A549 (cell line): Measurements from ENCODE around the gene AGR2. TPM values are rescaled to one million over a fixed set of nuclear protein-coding genes. Genes with fewer than 3 reads are reported as not detected.
A peak's percentile ranks its signal among the peaks of the same experiment; 100 is the strongest.

Experiments
- ATAC-seq, 2 experiments: fragments of 200-7000 bp in 1 of 2; fragments of >200 bp in 1 of 2; cut with Nextera tagmentation in 1 of 2; cut with Tn5 transposase in 1 of 2; 3 replicates each; pipeline versions ENCODE4 v1.8.0 to v1.9.1; 2018 to 2020; ENCODE audit warnings: mild to moderate bottlenecking in 1 of 2, moderate library complexity in 1 of 2
- CTCF ChIA-PET: fragments of 300-600 bp; sonication (Branson Sonifier 250); formaldehyde crosslinking; extraction: SDS; loops from one replicate; lab custom pipeline; 2021; ENCODE audit warnings: antibody characterized with exemption, inconsistent platforms; lab: Yijun Ruan, JAX
- POLR2A ChIA-PET: fragments of 350-600 bp; formaldehyde crosslinking; extraction: SDS; loops from one replicate; lab custom pipeline; 2021; ENCODE audit warnings: antibody characterized with exemption, inconsistent platforms; lab: Yijun Ruan, JAX
- DNase-seq, 2 experiments: peaks; one replicate each; pipeline versions ENCODE4 v3.0.0 to v3.0.0-alpha.2; 2011 to 2016; ENCODE audit warnings: low read depth in 1 of 2, low spot score in 1 of 2
- FAIRE-seq: peaks from 2 replicates; lab custom pipeline; 2011; peaks lifted over from hg19 to GRCh38; lab: Jason Lieb, UNC
- H3K27ac ChIP-seq, 2 experiments: fragments of >200 bp; sonication (Bioruptor Twin); formaldehyde crosslinking; 3 replicates each; pipeline ENCODE4 v1.5.1; 2016 to 2017
- H3K4me1 ChIP-seq: fragments of >200 bp; sonication (Bioruptor Twin); formaldehyde crosslinking; 3 replicates; pipeline ENCODE4 v1.6.1; 2016
- H3K4me2 ChIP-seq: fragments of >200 bp; sonication (Bioruptor Twin); formaldehyde crosslinking; 3 replicates; pipeline ENCODE4 v1.6.1; 2016
- H3K4me3 ChIP-seq: fragments of >200 bp; sonication (Bioruptor Twin); formaldehyde crosslinking; 3 replicates; pipeline ENCODE4 v1.5.1; 2016
- H3K9me3 ChIP-seq: fragments of >200 bp; sonication (Bioruptor Twin); formaldehyde crosslinking; 3 replicates; pipeline ENCODE4 v1.6.1; 2016
- BHLHE40 ChIP-seq: IDR thresholded peaks from 2 replicates; pipeline ENCODE4 v1.6.1; 2012; ENCODE audit warnings: low read depth, low read length, inconsistent platforms
- CBX2 ChIP-seq: fragments of 200-600 bp; sonication (generic); IDR thresholded peaks from 2 replicates; pipeline ENCODE4 v1.6.1; 2016; ENCODE audit warnings: low read depth, mild to moderate bottlenecking, borderline replicate concordance
- CHD2 ChIP-seq: fragments of 150-350 bp; IDR thresholded peaks from 2 replicates; pipeline ENCODE4 v1.6.1; 2014; ENCODE audit warnings: low read length; ENCODE audit not compliant: partially characterized antibody
- CHD4 ChIP-seq: fragments of 200-600 bp; sonication (generic); IDR thresholded peaks from 2 replicates; pipeline ENCODE4 v1.6.1; 2016; ENCODE audit warnings: antibody characterized with exemption, mild to moderate bottlenecking, borderline replicate concordance
- EP300 ChIP-seq, 2 experiments: fragments of >200 bp; sonication (Bioruptor Twin); formaldehyde crosslinking; IDR thresholded peaks; 2 replicates in 1 of 2; 3 replicates in 1 of 2; pipeline ENCODE4 v1.6.1; 2016 to 2017
- ESRRA ChIP-seq: fragments of 150-350 bp; IDR thresholded peaks from 2 replicates; pipeline ENCODE4 v1.6.1; 2014; ENCODE audit warnings: mild to moderate bottlenecking, low read length, borderline replicate concordance
- FOSB ChIP-seq: fragments of 250-450 bp; sonication (Bioruptor Pico); IDR thresholded peaks from 2 replicates; pipeline ENCODE4 v1.5.0; 2020; ENCODE audit warnings: mild to moderate bottlenecking, moderate library complexity
- GATA3 ChIP-seq: IDR thresholded peaks from 2 replicates; pipeline ENCODE4 v1.6.1; 2012; ENCODE audit warnings: borderline replicate concordance
- HDAC2 ChIP-seq: fragments of 200-600 bp; sonication (generic); IDR thresholded peaks from 2 replicates; pipeline ENCODE4 v1.6.1; 2016
- JUN ChIP-seq, 2 experiments: fragments of >200 bp; sonication (Bioruptor Twin); formaldehyde crosslinking; IDR thresholded peaks; 2 replicates in 1 of 2; 3 replicates in 1 of 2; pipeline ENCODE4 v1.6.1; 2016 to 2017
- KDM1A ChIP-seq: fragments of 200-600 bp; sonication (generic); IDR thresholded peaks from 2 replicates; pipeline ENCODE4 v1.6.1; 2016; ENCODE audit warnings: low read depth, mild to moderate bottlenecking
- KDM5A ChIP-seq: fragments of 200-600 bp; sonication (generic); IDR thresholded peaks from 2 replicates; pipeline ENCODE4 v1.6.1; 2016; ENCODE audit warnings: antibody characterized with exemption, mild to moderate bottlenecking
- MAFK ChIP-seq: fragments of 450-650 bp; IDR thresholded peaks from 2 replicates; pipeline ENCODE4 v1.6.1; 2014; ENCODE audit not compliant: partially characterized antibody
- MAZ ChIP-seq: fragments of 150-350 bp; IDR thresholded peaks from 2 replicates; pipeline ENCODE4 v1.6.1; 2014; ENCODE audit warnings: antibody characterized with exemption, low read depth, low read length, borderline replicate concordance
- MYC ChIP-seq: IDR thresholded peaks from 2 replicates; pipeline ENCODE4 v1.6.1; 2012; ENCODE audit warnings: mild to moderate bottlenecking, inconsistent platforms, low read length, improper control_type of control experiment, borderline replicate concordance
- NPAS2 ChIP-seq: fragments of 250-450 bp; sonication (Bioruptor Pico); IDR thresholded peaks from 2 replicates; pipeline ENCODE4 v1.8.0; 2022; ENCODE audit warnings: mild to moderate bottlenecking, moderate library complexity, borderline replicate concordance
- NR3C1 ChIP-seq: fragments of >200 bp; sonication (Bioruptor Twin); formaldehyde crosslinking; IDR thresholded peaks from 3 replicates; pipeline ENCODE4 v1.6.1; 2017
- RFX5 ChIP-seq: fragments of 450-650 bp; IDR thresholded peaks from 2 replicates; pipeline ENCODE4 v1.7.1; 2014; ENCODE audit warnings: antibody characterized with exemption, mild to moderate bottlenecking, moderate library complexity
- RNF2 ChIP-seq: fragments of 200-600 bp; sonication (generic); IDR thresholded peaks from 2 replicates; pipeline ENCODE4 v1.6.1; 2016; ENCODE audit warnings: low read depth, mild to moderate bottlenecking, antibody characterized with exemption, moderate library complexity, borderline replicate concordance
- SMC3 ChIP-seq: fragments of >200 bp; sonication (Bioruptor Twin); formaldehyde crosslinking; IDR thresholded peaks from 3 replicates; pipeline ENCODE4 v1.6.1; 2018; ENCODE audit warnings: inconsistent platforms
- TFCP2L1 ChIP-seq: fragments of 250-450 bp; sonication (Bioruptor Pico); IDR thresholded peaks from 2 replicates; pipeline ENCODE4 v1.5.0; 2021; ENCODE audit warnings: mild to moderate bottlenecking
- TP53 ChIP-seq: fragments of 250-450 bp; sonication (Bioruptor Pico); IDR thresholded peaks from 2 replicates; pipeline ENCODE4 v1.5.0; 2021; ENCODE audit warnings: mild to moderate bottlenecking, moderate library complexity
- ZC3H11A ChIP-seq: fragments of 450-650 bp; IDR thresholded peaks from 2 replicates; pipeline ENCODE4 v1.6.1; 2014; ENCODE audit warnings: antibody characterized with exemption, mild to moderate bottlenecking
- ZFP36 ChIP-seq: fragments of 450-650 bp; IDR thresholded peaks from 2 replicates; pipeline ENCODE4 v1.6.1; 2014; ENCODE audit warnings: borderline replicate concordance; ENCODE audit not compliant: partially characterized antibody
- ZSCAN20 ChIP-seq: fragments of 250-450 bp; sonication (Bioruptor Pico); IDR thresholded peaks from 2 replicates; pipeline ENCODE4 v1.8.0; 2022; ENCODE audit warnings: mild to moderate bottlenecking, moderate library complexity
- WGBS: methylation state at CpG from one replicate; pipeline ENCODE4 v1.1.6; 2017; ENCODE audit errors: missing lambda C conversion rate; 5-methylcytosine and 5-hydroxymethylcytosine counted together
- polyA plus RNA-seq, 4 experiments: library from polyadenylated mRNA; depleted of rRNA in 3 of 4; stranded (reverse); fragments of >200 nt; fragmentation: RNase III in 1 of 4; extraction: RNeasy Plus Mini Kit Qiagen cat#74134 plus additional on column Dnase treatment in 1 of 4; gene quantifications; 2 replicates in 3 of 4; 3 replicates in 1 of 4; pipeline ENCODE4 v1.2.3, GENCODE V29; 2011 to 2017
- TF ChIP-seq, protein P1 (sequence below): fragments of 250-450 bp; sonication (Bioruptor Pico); IDR thresholded peaks from 2 replicates; pipeline ENCODE4 v1.5.0; 2021; ENCODE audit warnings: mild to moderate bottlenecking, moderate library complexity, borderline replicate concordance
- TF ChIP-seq, protein P2 (sequence below): fragments of 450-650 bp; IDR thresholded peaks from 2 replicates; pipeline ENCODE4 v1.6.1; 2014; ENCODE audit warnings: antibody characterized with exemption
- TF ChIP-seq, protein P3 (sequence below): fragments of >200 bp; sonication (Bioruptor Twin); formaldehyde crosslinking; IDR thresholded peaks from 2 replicates; pipeline ENCODE4 v1.6.1; 2016
- TF ChIP-seq, protein P4 (sequence below): fragments of >200 bp; sonication (Bioruptor Twin); formaldehyde crosslinking; IDR thresholded peaks from 3 replicates; pipeline ENCODE4 v1.6.1; 2016

Gene AGR2
- polyA plus RNA-seq, 2 of the 4 experiments (the other 2 are of a cell fraction), result 60.7 to 479 TPM

DNA sequence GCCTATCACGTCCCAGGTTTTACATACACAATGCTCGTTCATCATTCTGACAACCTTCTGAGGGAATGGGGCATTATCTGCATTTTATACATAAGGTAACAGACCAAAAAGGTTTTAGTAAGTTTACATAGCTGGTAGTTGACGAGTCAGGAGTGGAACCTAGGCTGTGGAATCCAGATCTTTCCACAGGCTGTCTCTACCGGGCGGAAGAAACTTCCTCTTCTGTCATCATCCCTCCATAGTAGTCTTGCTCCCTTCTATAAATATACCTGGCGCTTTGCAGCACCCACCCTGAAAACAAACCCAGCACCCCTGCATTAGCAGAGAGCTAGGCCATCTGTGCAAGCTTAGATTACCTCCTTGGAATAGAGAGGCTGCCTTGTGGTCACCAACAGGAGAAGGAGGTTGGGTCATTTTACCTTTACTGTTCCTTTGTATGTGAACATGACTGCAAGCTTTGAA is 49.9 kb downstream of the AGR2 start:
- 80% methylated on average over 6 of the region's 6 CpGs for WGBS
- ChIA-PET CTCF (interaction anchor here (0.9 kb wide), 1 partner anchor 20 kb away, joined by 3 read pairs; no protein-coding TSS in a partner anchor), POLR2A (no interaction called here)
- peak overlapping the region; percentile 91 for H3K4me2 ChIP-seq
- H3K27ac ChIP-seq, result no peak overlapping the region
- H3K9me3 ChIP-seq, result no peaks in the 10 kb centered on the region
- H3K4me3 ChIP-seq, result peak overlapping the region; percentile 87
- TF ChIP-seq, protein P1, sequence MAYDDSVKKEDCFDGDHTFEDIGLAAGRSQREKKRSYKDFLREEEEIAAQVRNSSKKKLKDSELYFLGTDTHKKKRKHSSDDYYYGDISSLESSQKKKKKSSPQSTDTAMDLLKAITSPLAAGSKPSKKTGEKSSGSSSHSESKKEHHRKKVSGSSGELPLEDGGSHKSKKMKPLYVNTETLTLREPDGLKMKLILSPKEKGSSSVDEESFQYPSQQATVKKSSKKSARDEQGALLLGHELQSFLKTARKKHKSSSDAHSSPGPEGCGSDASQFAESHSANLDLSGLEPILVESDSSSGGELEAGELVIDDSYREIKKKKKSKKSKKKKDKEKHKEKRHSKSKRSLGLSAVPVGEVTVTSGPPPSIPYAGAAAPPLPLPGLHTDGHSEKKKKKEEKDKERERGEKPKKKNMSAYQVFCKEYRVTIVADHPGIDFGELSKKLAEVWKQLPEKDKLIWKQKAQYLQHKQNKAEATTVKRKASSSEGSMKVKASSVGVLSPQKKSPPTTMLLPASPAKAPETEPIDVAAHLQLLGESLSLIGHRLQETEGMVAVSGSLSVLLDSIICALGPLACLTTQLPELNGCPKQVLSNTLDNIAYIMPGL (CRISPR knock-in tag), result no peak
- no peak for TF ChIP-seq MYC
- no peak for TF ChIP-seq TP53
- no peak for TF ChIP-seq KDM1A
- TF ChIP-seq RFX5, result no peak
- TF ChIP-seq, protein P2, sequence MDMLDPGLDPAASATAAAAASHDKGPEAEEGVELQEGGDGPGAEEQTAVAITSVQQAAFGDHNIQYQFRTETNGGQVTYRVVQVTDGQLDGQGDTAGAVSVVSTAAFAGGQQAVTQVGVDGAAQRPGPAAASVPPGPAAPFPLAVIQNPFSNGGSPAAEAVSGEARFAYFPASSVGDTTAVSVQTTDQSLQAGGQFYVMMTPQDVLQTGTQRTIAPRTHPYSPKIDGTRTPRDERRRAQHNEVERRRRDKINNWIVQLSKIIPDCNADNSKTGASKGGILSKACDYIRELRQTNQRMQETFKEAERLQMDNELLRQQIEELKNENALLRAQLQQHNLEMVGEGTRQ, result no peak
- TF ChIP-seq, protein P3, sequence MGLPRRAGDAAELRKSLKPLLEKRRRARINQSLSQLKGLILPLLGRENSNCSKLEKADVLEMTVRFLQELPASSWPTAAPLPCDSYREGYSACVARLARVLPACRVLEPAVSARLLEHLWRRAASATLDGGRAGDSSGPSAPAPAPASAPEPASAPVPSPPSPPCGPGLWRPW, result no peak
- no peak for TF ChIP-seq NPAS2 (CRISPR knock-in tag)
- TF ChIP-seq FOSB (CRISPR knock-in tag), result no peak
- TF ChIP-seq ESRRA, result no peak
- TF ChIP-seq JUN (IDR thresholded peaks at IDR 0.05), result no peak
- no peak for TF ChIP-seq EP300 (IDR thresholded peaks at IDR 0.05)
- no peak for TF ChIP-seq ZC3H11A
- TF ChIP-seq, protein P4, sequence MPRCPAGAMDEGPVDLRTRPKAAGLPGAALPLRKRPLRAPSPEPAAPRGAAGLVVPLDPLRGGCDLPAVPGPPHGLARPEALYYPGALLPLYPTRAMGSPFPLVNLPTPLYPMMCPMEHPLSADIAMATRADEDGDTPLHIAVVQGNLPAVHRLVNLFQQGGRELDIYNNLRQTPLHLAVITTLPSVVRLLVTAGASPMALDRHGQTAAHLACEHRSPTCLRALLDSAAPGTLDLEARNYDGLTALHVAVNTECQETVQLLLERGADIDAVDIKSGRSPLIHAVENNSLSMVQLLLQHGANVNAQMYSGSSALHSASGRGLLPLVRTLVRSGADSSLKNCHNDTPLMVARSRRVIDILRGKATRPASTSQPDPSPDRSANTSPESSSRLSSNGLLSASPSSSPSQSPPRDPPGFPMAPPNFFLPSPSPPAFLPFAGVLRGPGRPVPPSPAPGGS, result no peak
- TF ChIP-seq NR3C1, result no peak
- no peak for TF ChIP-seq GATA3
- no peak for TF ChIP-seq ZSCAN20 (CRISPR knock-in tag)
- no peak for TF ChIP-seq TFCP2L1
- no peak for TF ChIP-seq SMC3
- ATAC-seq (no peak), FAIRE-seq (no peak), DNase-seq (no peak)
- peaks cover 17% of the 10 kb centered on the region for H3K4me1 ChIP-seq

DNA sequence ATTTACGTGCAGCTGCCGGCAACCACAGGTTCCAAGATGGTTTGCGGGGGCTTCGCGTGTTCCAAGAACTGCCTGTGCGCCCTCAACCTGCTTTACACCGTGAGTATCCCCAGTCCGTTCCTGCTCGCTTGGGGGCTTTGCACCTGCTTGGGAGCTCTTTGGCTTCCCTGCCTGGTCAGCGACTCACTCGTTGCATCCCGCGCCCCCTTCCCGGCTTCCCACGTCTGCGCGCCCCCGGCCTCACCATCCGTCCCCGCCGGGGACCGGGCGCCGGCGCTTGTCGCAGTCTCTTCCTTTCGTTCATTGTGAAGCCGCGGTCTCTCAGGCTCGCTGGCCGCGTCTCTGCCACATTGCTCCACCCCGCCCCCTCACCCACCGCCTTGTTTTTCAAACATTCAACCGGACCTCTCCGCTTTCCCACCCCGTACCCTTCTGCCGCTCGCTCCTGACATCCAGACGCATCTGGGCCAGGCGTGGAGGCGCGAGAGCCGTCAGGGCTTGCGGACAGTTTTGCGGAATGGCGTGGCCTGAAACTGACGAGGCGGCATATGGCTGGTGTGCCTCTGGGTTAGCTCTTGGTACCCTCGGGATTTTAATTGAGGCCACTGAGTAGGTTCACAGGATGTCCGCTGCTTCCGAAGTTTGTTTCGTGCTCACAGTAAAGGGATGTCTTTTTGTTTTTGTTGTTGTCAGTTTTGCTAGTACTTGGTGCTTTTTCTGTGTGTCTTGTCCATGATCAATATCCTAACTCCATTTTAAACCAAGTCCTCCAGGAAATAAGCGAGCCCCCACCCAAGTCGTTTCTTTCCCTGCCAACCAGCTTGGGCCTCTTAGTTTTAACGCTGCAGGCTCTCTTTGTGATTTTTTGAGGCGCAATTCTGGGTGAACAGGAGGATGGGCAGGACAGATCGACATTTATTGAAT is 50.6 kb downstream of the AGR2 start:
- Histone ChIP-seq H3K4me3 (peak overlapping the region; percentile 87), H3K4me1 (peaks cover 17% of the 10 kb centered on the region), H3K4me2 (peak overlapping the region; percentile 91), H3K9me3 (no peaks in the 10 kb centered on the region), H3K27ac (peak overlapping the region; percentile 68 to 78)
- ChIA-PET CTCF (interaction anchor here (0.8 to 0.9 kb wide), 2 partner anchors 20 to 164 kb away, joined by 3 to 4 read pairs; no protein-coding TSS in a partner anchor), POLR2A (interaction anchor here (0.6 kb wide), 1 partner anchor 265 kb away, joined by 6 read pairs; no protein-coding TSS in a partner anchor)
- FAIRE-seq (no peak), ATAC-seq (peak; percentile 45 to 60; a peak in 5 of 6 replicates), DNase-seq (no peak)
- TF ChIP-seq KDM5A (no peak), ESRRA (no peak), RNF2 (peak; percentile 81; the same call in 1 of the 2 replicates), CHD2 (no peak), CHD4 (no peak), MAZ (no peak), CBX2 (no peak), RFX5 (no peak), ZFP36 (no peak), MYC (no peak), ZC3H11A (no peak), MAFK (no peak), ZSCAN20 (CRISPR knock-in tag) (no peak), BHLHE40 (no peak), HDAC2 (0 out of 2 replicates have a peak, but pooled peaks have one; percentile 60)
- TF ChIP-seq, protein P4, result no peak
- TF ChIP-seq, protein P2, result no peak
- 13% methylated on average over 39 of the region's 58 CpGs for WGBS
